Measurements from ENCODE around the gene WDFY3. TPM values are rescaled to one million over a fixed set of nuclear protein-coding genes. Genes with fewer than 3 reads are reported as not detected.
"Not testable (repeated sequence)": the region's sequence is repeated elsewhere in the genome, so short reads cannot be mapped to it uniquely, and the experiment has no call there.

WDFY3 gene
- total RNA-seq, 6 experiments from 2014 or later: 39.1 to 52.6 (median 48.3) TPM

DNA sequence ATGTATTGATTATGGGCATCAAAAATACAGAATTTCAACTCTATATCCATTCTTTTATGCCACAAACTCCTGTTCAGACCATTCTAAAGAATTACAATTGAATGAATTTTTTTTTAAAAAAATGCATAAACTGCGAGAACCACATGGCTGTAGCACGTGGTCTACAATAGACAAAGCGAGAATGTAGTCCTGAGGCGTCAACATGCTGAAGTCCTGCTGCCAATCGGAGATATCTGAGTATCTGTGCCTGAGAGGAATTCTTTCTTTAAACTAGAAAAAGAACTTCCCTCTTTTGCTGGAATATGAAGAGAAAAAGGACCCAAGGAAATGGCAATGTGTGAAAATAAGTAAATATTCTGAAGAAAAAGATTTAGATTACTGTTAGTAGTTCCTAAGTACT lies 277.9 kb downstream of the WDFY3 start:
- Mint-ChIP-seq H3K4me3 (no peak overlapping the region), H3K36me3 (ENCODE audit: low read depth) (peaks cover 65% of the 10 kb centered on the region), H3K27me3 (ENCODE audit: insufficient read depth) (peaks cover 5% of the 10 kb centered on the region; the same call in 1 of the 2 replicates), H3K9me3 (no peaks in the 10 kb centered on the region), H3K27ac (no peak overlapping the region; the same call in 1 of the 2 replicates), H3K4me1 (ENCODE audit: low read depth) (peaks cover 61% of the 10 kb centered on the region)
- TF ChIP-seq, protein P1, sequence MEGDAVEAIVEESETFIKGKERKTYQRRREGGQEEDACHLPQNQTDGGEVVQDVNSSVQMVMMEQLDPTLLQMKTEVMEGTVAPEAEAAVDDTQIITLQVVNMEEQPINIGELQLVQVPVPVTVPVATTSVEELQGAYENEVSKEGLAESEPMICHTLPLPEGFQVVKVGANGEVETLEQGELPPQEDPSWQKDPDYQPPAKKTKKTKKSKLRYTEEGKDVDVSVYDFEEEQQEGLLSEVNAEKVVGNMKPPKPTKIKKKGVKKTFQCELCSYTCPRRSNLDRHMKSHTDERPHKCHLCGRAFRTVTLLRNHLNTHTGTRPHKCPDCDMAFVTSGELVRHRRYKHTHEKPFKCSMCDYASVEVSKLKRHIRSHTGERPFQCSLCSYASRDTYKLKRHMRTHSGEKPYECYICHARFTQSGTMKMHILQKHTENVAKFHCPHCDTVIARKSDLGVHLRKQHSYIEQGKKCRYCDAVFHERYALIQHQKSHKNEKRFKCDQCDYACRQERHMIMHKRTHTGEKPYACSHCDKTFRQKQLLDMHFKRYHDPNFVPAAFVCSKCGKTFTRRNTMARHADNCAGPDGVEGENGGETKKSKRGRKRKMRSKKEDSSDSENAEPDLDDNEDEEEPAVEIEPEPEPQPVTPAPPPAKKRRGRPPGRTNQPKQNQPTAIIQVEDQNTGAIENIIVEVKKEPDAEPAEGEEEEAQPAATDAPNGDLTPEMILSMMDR (IDR thresholded peaks at IDR 0.05): no peak
- DNase-seq: no peak

- TF ChIP-seq, protein P1 (IDR thresholded peaks at IDR 0.05): no peak
- no peak for DNase-seq
- H3K27me3 Mint-ChIP-seq (ENCODE audit: insufficient read depth): no peaks in the 10 kb centered on the region; the same call in 1 of the 2 replicates
- peaks cover 52% of the 10 kb centered on the region for H3K4me1 Mint-ChIP-seq (ENCODE audit: low read depth)
- no peaks in the 10 kb centered on the region for H3K9me3 Mint-ChIP-seq
- H3K36me3 Mint-ChIP-seq (ENCODE audit: low read depth): peaks cover 61% of the 10 kb centered on the region
- H3K27ac Mint-ChIP-seq: no peak overlapping the region
- H3K4me3 Mint-ChIP-seq: no peak overlapping the region
These were observed 281.4 kb downstream of the WDFY3 start for GRCh38 chr4:84685105-84685504.

DNA sequence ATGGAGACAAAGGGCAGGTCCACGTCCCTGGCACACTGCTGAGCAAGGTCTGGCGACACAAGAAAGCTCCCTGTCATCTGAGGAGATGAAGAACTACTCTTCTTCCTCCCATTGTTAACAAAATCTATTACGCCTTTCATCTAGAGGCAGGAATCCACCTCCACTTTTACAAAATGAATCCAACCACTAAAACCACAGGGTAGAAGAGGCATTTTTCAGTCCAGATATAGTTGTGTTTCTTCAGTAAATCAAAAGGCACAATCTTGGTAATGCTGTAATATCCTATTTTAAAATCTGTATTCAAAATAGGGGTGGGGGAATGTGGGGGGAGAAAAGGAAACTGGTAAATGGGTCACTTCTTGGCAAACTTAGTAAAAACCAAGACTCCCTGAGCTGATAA lies 282.1 kb downstream of the WDFY3 start:
- Mint-ChIP-seq H3K36me3 (ENCODE audit: low read depth) (peaks cover 61% of the 10 kb centered on the region), H3K4me3 (no peak overlapping the region)
- no peak for DNase-seq

GRCh38 chr4:84683064-84683850 lies 283.2 kb downstream of the WDFY3 start:
- Mint-ChIP-seq H3K4me1 (ENCODE audit: low read depth) (peaks cover 38% of the 10 kb centered on the region), H3K4me3 (no peak overlapping the region), H3K9me3 (no peaks in the 10 kb centered on the region), H3K27me3 (ENCODE audit: insufficient read depth) (no peaks in the 10 kb centered on the region; the same call in 1 of the 2 replicates), H3K36me3 (ENCODE audit: low read depth) (peaks cover 57% of the 10 kb centered on the region), H3K27ac (0 out of 2 replicates have a peak overlapping the region, but pooled peaks have one; percentile 18)
- no peak for DNase-seq
- TF ChIP-seq, protein P1 (IDR thresholded peaks at IDR 0.05): no peak

More for the DNA sequence above, 282.1 kb downstream of the WDFY3 start:
- TF ChIP-seq, protein P1 (IDR thresholded peaks at IDR 0.05): no peak
- no peak overlapping the region for H3K27ac Mint-ChIP-seq
- no peaks in the 10 kb centered on the region; the same call in 1 of the 2 replicates for H3K27me3 Mint-ChIP-seq (ENCODE audit: insufficient read depth)
- peaks cover 47% of the 10 kb centered on the region for H3K4me1 Mint-ChIP-seq (ENCODE audit: low read depth)
- H3K9me3 Mint-ChIP-seq: no peaks in the 10 kb centered on the region

- not testable (repeated sequence) for H3K4me3 Mint-ChIP-seq; H3K27me3 Mint-ChIP-seq (ENCODE audit: insufficient read depth); DNase-seq; H3K9me3 Mint-ChIP-seq
- Mint-ChIP-seq H3K4me1 (ENCODE audit: low read depth) (peaks cover 32% of the 10 kb centered on the region), H3K36me3 (ENCODE audit: low read depth) (peaks cover 51% of the 10 kb centered on the region), H3K27ac (peak overlapping the region; percentile 59)
These were observed 283.8 kb downstream of the WDFY3 start for GRCh38 chr4:84682661-84683060.
